GM12874 (cell line): ENCODE measurements around the gene TCP11L2.

ENCODE experiments used
- TF ChIP-seq, protein P1 (sequence below): IDR thresholded peaks from 2 replicates; pipeline ENCODE4 v1.5.1; 2011; ENCODE audit warnings: low read depth, mild to moderate bottlenecking, control low read depth, low read length, moderate library complexity; ENCODE audit not compliant: insufficient read depth

TCP11L2 gene

DNA sequence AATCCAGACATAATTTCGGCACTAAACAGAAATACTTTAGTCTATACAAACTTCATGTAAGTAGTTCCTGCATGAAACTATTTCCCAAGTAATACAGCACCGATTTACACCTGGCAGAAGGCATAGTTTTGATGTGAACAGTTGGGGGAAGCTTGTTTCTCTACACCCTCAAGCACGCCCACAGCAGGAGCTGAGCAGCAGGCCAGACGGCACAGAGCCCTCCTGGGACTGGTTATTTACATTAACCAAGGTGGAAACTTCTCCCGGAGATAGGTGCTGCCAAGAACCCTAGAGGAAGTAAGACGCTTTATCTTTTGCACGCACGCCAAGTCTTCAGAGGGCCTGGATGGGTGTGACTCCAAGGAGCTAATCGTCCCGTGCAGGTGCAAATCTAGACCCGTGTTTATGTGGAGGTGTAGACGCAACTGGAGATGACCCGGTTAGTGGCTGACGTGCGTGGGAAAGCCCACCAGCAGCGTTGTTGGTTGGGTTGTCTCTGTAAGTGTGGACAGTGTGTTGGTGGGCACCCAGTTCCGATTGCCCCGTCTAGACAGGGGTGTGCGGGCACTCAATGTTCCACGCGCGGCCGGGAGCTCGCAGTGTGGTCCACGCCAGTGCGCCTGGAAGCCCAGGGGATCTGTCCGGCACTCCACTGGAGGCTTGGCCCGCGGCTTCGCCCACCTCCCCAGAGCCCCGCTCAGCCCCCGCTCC lies 767 bp upstream of the TCP11L2 start:
- TF ChIP-seq, protein P1, sequence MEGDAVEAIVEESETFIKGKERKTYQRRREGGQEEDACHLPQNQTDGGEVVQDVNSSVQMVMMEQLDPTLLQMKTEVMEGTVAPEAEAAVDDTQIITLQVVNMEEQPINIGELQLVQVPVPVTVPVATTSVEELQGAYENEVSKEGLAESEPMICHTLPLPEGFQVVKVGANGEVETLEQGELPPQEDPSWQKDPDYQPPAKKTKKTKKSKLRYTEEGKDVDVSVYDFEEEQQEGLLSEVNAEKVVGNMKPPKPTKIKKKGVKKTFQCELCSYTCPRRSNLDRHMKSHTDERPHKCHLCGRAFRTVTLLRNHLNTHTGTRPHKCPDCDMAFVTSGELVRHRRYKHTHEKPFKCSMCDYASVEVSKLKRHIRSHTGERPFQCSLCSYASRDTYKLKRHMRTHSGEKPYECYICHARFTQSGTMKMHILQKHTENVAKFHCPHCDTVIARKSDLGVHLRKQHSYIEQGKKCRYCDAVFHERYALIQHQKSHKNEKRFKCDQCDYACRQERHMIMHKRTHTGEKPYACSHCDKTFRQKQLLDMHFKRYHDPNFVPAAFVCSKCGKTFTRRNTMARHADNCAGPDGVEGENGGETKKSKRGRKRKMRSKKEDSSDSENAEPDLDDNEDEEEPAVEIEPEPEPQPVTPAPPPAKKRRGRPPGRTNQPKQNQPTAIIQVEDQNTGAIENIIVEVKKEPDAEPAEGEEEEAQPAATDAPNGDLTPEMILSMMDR, result no peak

DNA sequence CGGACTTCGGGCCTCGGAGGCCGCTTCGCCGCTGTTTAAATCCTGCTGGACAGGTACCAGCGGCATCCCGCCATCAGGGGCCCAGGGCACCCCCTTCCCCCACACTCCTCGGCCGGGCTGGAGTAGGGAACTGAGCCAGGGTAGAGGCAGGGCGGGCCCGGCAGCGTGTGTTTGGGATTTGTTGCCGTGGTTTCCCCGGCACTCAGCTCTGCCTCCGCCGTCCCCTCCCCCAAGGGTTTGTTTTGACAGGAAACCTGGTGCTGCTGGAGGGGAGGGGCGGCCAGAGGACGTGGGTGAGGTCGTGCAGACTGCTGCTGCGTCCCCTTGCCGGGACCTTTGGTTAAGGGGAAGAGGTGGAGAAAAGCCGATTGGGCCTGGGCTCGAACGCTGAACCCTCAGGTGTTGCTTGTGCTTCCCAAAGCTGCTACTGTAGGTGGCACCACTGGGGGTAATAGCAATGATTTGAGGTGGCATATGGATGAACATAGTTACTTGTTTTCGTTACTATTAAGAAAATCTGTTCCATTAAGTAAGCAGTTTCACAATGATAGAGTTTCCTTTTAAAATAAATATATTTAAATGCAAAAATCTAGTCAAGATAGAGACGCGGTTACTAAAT lies 778 bp downstream of the TCP11L2 start:
- TF ChIP-seq, protein P1, result no peak

DNA sequence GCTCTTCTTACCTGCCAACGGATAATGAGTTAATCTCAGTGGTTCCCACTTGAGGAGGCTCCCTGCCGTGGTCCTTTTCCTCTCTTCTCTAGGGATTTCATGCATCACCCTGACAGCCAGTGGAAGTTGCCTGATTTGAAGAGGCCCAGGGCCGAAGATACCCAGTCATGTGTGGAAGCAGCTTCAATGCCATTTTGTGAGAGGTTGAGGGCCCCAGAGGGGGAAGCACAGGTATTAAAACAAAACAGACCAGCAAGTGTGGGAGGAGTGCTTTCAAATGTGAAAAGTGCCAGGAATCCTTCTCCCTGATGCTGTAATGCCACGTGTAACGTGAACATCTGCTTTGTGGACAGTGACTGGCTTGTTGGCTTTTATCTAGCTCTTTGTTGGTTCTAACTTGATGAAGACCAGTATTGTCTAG lies 1.5 kb downstream of the TCP11L2 start:
- TF ChIP-seq, protein P1, result no peak

DNA sequence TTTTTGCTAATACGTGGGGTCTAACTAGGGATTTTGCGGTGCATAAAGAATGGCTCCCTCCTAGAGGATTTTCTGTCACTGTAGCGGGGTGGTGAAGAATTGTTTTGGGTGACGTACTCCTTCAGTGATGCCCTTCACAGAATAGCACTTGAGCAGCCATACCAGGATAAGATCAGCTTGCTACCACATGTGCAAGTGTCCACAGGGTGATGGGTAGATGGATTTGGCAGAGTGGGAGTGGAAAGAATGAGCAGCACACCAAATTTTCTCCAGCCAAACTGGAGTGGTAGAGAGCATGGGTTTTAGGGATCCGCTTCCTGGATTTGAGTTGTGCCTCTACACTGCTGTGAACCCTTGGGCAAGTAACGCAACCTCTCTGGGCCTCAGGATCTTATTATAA lies 2.3 kb downstream of the TCP11L2 start:
- TF ChIP-seq, protein P1, result no peak

DNA sequence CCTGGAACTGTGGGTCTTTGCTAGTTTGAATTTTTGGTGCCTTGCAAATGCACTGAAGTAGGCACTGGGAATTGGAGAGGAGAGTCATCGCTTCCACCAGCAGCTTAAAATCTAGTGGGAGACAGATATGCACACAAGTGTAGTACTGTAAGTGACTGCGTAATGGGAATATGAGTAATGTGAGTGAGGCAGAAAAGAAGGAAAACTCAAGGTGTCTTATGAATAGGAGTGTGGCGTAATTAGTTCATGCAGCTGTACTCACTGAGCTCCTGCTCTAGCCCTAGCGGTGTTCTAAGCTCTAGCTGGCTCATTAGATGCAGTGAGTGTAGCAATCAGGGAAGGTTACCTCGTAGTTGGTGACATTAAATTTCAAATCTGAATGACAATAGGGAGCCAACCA lies 2.8 kb downstream of the TCP11L2 start:
- TF ChIP-seq, protein P1, result no peak

DNA sequence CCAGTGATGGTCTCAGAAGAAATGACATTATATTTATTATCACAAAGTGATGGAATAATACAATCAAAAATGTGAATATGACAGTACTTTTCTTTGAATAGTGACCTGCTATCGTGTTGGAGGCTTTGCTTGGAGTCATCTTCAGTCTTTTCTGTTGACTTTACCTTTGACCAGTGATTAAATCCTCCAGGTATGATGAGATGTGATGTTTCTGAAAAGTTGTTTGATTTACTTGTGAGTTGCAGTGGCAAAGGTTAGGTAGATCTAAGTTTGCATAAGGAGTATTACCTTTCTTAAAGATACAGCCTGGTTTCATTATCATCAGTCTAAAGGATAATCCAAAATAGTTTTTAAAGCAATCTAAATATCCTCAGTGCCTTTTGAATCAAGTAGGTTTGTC lies 4.6 kb downstream of the TCP11L2 start:
- TF ChIP-seq, protein P1, result no peak

DNA sequence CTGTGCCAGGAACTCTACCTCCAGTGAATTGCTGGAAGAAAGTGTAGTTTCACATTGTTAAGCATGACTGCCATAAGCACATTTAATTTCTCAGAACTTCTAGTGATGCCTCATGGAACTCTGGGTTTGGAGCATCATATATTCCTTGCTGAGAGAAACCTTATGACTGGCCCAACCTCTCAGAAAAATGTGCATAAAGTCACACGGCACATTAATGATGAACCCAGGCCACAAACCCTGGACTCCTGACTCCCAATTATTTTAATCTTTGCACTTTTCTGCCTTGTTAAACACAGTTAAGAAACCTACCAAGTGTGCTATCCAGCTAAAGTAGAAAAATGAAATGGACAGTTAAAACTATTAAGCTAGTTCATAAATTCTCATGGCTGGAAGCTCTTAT lies 5.6 kb downstream of the TCP11L2 start:
- TF ChIP-seq, protein P1, result no peak
